GM19372 (cell line): Measurements from ENCODE around the gene MBNL1.

Experiments
- ATAC-seq: cut with Tn5 transposase; IDR thresholded peaks from one replicate; pipeline ENCODE4 v1.9.1; 2021; ENCODE audit warnings: mild to moderate bottlenecking, low read depth, moderate library complexity; ENCODE audit not compliant: unreplicated experiment

Gene MBNL1

GRCh38 chr3:152338159-152338720 lies 69.5 kb downstream of the MBNL1 start:
- ATAC-seq, result no peak

- ATAC-seq, result no peak
These were observed 71.3 kb downstream of the MBNL1 start for GRCh38 chr3:152339881-152340505.

- ATAC-seq, result no peak
These were observed 76.5 kb downstream of the MBNL1 start for GRCh38 chr3:152345233-152345632.

- ATAC-seq, result no peak
These were observed 77.3 kb downstream of the MBNL1 start for GRCh38 chr3:152346058-152346457.

GRCh38 chr3:152346740-152347139 lies 78.0 kb downstream of the MBNL1 start:
- ATAC-seq, result no peak

GRCh38 chr3:152348436-152349177 lies 79.9 kb downstream of the MBNL1 start:
- no peak for ATAC-seq

GRCh38 chr3:152349392-152349791 lies 80.7 kb downstream of the MBNL1 start:
- ATAC-seq, result no peak

- no peak for ATAC-seq
These were observed 81.4 kb downstream of the MBNL1 start for GRCh38 chr3:152350139-152350538.

- no peak for ATAC-seq
These were observed 82.0 kb downstream of the MBNL1 start for GRCh38 chr3:152350776-152351175.

- no peak for ATAC-seq
These were observed 83.8 kb downstream of the MBNL1 start for GRCh38 chr3:152352554-152352953.

GRCh38 chr3:152353578-152353977 lies 84.8 kb downstream of the MBNL1 start:
- ATAC-seq, result no peak

GRCh38 chr3:152355744-152356665 lies 87.3 kb downstream of the MBNL1 start:
- ATAC-seq, result no peak

- peak; percentile 65 for ATAC-seq
These were observed 88.1 kb downstream of the MBNL1 start for GRCh38 chr3:152356870-152357276.

GRCh38 chr3:152357587-152357986 lies 88.9 kb downstream of the MBNL1 start:
- ATAC-seq, result no peak

- ATAC-seq, result no peak
These were observed 90.9 kb downstream of the MBNL1 start for GRCh38 chr3:152359385-152360248.

- ATAC-seq, result no peak
These were observed 91.6 kb downstream of the MBNL1 start for GRCh38 chr3:152360302-152360701.

GRCh38 chr3:152360966-152361365 lies 92.2 kb downstream of the MBNL1 start:
- no peak for ATAC-seq

GRCh38 chr3:152362086-152362485 lies 93.4 kb downstream of the MBNL1 start:
- ATAC-seq, result no peak

- ATAC-seq, result no peak
These were observed 95.5 kb downstream of the MBNL1 start for GRCh38 chr3:152364237-152364636.

- ATAC-seq, result no peak
These were observed 96.4 kb downstream of the MBNL1 start for GRCh38 chr3:152365126-152365525.
